Right cardiac atrium (tissue), 5 donors: Measurements from ENCODE around the gene TOX2. TPM values are rescaled to one million over a fixed set of nuclear protein-coding genes. Genes with fewer than 3 reads are reported as not detected.
A peak's percentile ranks its signal among the peaks of the same experiment; 100 is the strongest.

Experiments
- ATAC-seq, 2 donors: fragments of 200-7000 bp; cut with Tn5 transposase; one replicate each; pipeline versions ENCODE4 v1.8.0 to v1.9.1; 2020; ENCODE audit warnings: moderate library complexity in 2 of 2, mild to moderate bottlenecking in 1 of 2
- DNase-seq, 3 donors: peaks; one replicate each; pipeline ENCODE4 v3.0.0-alpha.2; 2020
- H3K27ac ChIP-seq: one replicate; pipeline ENCODE4 v1.5.1; 2013; ENCODE audit warnings: mild to moderate bottlenecking, low read length, control low read depth, moderate library complexity
- H3K27me3 ChIP-seq: one replicate; pipeline ENCODE4 v1.6.1; 2013; ENCODE audit not compliant: control insufficient read depth, insufficient read depth
- H3K4me1 ChIP-seq: one replicate; pipeline ENCODE4 v1.6.1; 2013; ENCODE audit warnings: low read length; ENCODE audit not compliant: control insufficient read depth, insufficient read depth
- H3K4me3 ChIP-seq: one replicate; pipeline ENCODE4 v1.5.1; 2013; ENCODE audit warnings: low read length, control low read depth
- H3K9me3 ChIP-seq: one replicate; pipeline ENCODE4 v1.6.1; 2013; ENCODE audit warnings: low read length; ENCODE audit not compliant: control insufficient read depth
- WGBS: extraction: QIAGEN DNeasy Blood & Tissue Kit; methylation state at CpG from one replicate; pipeline ENCODE4 v1.1.7; 2013; 5-methylcytosine and 5-hydroxymethylcytosine counted together
- intact Hi-C, 4 donors: fragments of 100-400 bp; cut with DNase I; formaldehyde crosslinking; loops; one replicate each; pipeline versions ENCODE4 v1.11.0 to v1.14.0; 2022 to 2023
- polyA plus RNA-seq: library from polyadenylated mRNA; stranded (reverse); fragments of 200-250 nt; gene quantifications from one replicate; pipeline ENCODE4 v1.2.3, GENCODE V29; 2013
- total RNA-seq, 4 donors: library from RNA; stranded (reverse); fragmentation: NEBNext Ultra II Directional; extraction: Animal tissue kit (Norgen Biotek cat#: 25700); gene quantifications; one replicate each; pipeline ENCODE4 v1.2.1, GENCODE V29; 2021
- donor health status: healthy with polysubstance abuse.
- donor health status: DM: no; HTN: yes; CAD: no.
- donor health status: DM: no; HTN: no; CAD: no.
- donor health status: DM: no; HTN: yes; CAD: no; lungs with severe emphysema.
- donor health status: DM: yes; HTN: yes; CAD: no.

Gene TOX2
- total and polyA plus RNA-seq, 5 donors = 0.99 to 3.0 (median 1.5) TPM

DNA sequence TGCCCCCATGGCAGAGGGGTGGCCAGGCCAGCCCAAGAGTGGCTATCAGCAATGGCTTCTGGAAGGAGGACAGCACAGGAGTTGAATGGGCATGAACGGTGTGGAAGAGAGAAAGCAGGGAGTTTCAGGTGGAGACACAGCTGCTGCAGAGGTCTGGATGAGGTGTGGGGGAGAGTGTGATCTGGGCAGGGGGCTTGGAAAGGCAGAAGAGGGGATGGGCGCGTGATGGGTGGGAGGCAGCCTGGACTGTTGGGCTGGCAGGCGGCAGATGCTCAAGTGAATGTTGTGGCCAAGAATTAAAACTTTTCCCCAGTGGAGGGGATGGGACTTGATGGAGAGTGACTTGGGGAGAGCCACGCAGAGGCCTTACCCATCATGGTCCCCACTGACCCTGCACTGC is 46.5 kb downstream of the TOX2 start:
- WGBS = 96% methylated on average over 5 of the region's 5 CpGs
- Histone ChIP-seq H3K4me1 (peaks cover 9% of the 10 kb centered on the region), H3K27ac (no peak overlapping the region), H3K9me3 (no peaks in the 10 kb centered on the region), H3K27me3 (no peaks in the 10 kb centered on the region), H3K4me3 (no peak overlapping the region)
- intact Hi-C loops = no loop called here
- DNase-seq (no peak), ATAC-seq (no peak)

DNA sequence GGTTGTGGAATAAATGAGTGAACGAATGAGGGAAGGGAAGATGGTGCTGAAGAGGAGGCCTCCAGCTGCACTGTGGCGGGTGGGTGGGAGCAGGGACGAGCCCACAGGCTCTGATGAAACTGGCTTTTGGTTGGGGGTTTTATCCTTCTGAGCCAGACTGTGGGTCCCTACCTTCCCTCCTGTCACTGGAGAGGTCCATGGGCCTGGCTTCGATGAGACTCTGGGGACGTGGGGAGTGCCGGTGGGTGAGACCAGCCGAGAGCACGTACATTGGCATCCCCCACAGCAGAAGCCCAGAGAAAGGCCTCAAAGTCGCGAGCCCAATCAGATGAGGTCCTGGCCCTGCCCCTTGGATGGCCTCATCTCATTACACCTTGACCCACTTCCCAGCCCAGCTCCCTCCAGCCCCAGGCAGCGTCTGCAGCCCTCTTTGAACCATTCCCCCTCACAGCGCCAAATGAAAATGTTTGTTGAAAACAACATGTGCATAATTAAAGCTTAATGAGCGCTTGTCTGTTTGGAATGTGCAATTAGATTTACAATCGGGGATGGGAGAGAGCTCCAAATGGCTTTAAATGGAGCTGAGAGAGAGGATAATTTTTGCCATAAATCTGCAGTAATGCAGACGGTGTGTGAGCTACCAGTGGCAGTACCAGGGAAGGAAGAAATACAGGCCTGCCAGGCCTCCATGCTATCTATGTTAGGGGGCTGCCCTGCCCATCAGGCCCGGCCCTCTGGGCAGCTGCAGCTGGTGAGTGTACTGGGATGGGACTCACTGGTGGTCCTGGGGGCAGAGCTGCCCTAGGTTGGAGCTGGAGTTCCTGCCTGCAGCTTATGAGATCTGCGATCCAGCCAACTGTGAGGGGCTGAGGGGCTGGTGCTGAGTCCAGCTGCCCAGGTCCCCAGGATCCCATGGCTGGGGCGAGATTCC is 47.2 kb downstream of the TOX2 start:
- 83% methylated on average over 18 of the region's 18 CpGs for WGBS
- no peaks in the 10 kb centered on the region for H3K27me3 ChIP-seq

DNA sequence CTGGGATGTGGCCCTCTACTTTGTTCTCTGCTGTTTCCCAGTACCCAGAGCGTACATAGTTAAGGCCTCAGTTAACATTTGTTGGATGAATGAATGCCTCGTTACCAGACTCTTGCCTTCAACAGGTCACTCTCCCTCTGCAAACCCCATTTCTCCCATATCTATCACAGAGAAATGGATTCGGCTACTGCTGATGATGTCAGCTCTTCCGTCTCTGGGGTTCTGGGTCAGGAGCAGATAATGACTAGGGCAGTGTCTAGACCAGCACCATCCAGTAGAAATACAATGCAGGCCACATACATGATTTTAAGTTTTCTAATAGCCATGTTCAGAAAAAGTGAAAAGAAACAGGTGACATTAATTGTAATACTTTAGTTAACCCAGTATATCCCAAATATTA is 47.9 kb downstream of the TOX2 start:
- intact Hi-C loops = no loop called here
- DNase-seq (no peak), ATAC-seq (no peak)
- H3K27ac ChIP-seq = no peak overlapping the region
- H3K4me3 ChIP-seq = no peak overlapping the region
- peaks cover 9% of the 10 kb centered on the region for H3K4me1 ChIP-seq
- no peaks in the 10 kb centered on the region for H3K27me3 ChIP-seq
- H3K9me3 ChIP-seq = no peaks in the 10 kb centered on the region
- WGBS = 85% methylated on average over 4 of the region's 4 CpGs

More for the DNA sequence above, 47.2 kb downstream of the TOX2 start:
- no peaks in the 10 kb centered on the region for H3K9me3 ChIP-seq
- peaks cover 9% of the 10 kb centered on the region for H3K4me1 ChIP-seq
- intact Hi-C loops = no loop called here
- H3K4me3 ChIP-seq = no peak overlapping the region
- ATAC-seq = no peak
- no peak for DNase-seq
- no peak overlapping the region for H3K27ac ChIP-seq

DNA sequence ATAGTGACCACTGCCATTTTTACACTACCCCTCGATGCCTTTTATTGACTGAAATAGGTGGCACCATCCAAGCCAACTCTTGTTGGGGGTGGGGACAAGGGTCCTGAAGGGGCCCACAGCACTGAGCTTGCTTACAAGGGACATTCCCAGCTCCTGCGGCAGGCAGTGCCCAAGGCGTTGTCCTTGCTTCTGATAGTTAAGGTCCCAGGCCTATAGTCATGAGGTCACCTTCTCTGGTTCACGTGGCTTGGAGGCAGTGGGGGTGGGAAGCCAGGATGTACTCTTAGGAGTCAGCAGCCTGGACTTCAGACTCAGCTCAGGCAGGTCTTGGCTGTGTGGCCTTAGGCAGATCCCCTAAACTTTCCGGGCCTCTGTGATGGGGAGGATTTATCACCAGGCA is 48.6 kb downstream of the TOX2 start:
- H3K9me3 ChIP-seq = no peaks in the 10 kb centered on the region
- intact Hi-C loops = no loop called here
- 84% methylated on average over 5 of the region's 5 CpGs for WGBS

DNA sequence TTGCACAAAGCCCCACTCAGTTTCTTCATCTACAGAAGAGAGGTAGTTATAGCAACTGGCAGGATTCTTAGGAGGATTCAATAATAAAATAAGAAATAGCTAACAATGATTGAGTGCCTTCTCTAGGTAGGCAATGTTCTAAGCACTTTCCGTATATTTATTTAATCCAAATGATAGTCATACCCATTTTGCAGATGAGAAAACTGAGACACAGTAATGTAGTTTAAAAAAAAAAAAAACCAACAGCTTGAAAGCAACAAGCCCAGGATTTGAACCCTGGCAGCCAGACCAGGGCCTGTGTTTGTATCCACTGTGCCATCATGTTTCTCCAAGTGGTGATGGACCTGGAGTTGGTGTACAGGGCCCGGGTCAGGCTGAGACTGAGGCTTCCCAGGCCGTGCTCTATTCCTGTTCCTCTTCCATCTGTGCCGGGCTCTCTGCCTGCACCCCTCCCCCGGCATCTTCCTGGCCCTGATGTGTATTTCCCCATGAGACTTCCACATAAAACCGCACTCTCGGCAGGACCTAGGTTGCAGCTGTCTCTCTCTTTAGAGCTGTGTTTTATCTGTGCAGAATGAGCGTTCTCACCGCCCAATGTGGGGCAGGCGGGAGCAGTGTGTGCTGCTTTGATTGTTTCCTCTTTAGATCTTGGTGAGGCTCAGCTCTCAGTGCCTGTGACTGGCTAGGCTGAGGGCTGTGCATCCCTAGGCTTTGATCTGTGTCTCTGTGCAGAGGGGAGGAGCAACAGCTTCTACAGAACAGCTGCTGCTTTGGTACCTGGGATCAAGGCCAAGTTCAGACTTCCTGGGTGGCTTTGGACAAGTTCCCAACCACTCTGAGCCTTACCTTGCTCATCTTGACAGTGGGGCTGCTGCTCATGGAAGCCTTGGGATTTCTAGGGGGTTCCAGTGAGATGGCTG is 49.5 kb downstream of the TOX2 start:
- peak; percentile 20 to 76 (median 69) for DNase-seq
- no peak overlapping the region for H3K4me3 ChIP-seq
- WGBS = 30% methylated on average over 10 of the region's 10 CpGs
- H3K4me1 ChIP-seq = peaks cover under 1% of the 10 kb centered on the region
- H3K9me3 ChIP-seq = no peaks in the 10 kb centered on the region
- intact Hi-C loops = no loop called here
- no peak overlapping the region for H3K27ac ChIP-seq
- no peaks in the 10 kb centered on the region for H3K27me3 ChIP-seq
- ATAC-seq = peak; percentile 44 to 62

More for the DNA sequence above, 48.6 kb downstream of the TOX2 start:
- Histone ChIP-seq H3K4me3 (no peak overlapping the region), H3K4me1 (peaks cover 9% of the 10 kb centered on the region), H3K27me3 (no peaks in the 10 kb centered on the region), H3K27ac (no peak overlapping the region)
- no peak for ATAC-seq
- DNase-seq = no peak

DNA sequence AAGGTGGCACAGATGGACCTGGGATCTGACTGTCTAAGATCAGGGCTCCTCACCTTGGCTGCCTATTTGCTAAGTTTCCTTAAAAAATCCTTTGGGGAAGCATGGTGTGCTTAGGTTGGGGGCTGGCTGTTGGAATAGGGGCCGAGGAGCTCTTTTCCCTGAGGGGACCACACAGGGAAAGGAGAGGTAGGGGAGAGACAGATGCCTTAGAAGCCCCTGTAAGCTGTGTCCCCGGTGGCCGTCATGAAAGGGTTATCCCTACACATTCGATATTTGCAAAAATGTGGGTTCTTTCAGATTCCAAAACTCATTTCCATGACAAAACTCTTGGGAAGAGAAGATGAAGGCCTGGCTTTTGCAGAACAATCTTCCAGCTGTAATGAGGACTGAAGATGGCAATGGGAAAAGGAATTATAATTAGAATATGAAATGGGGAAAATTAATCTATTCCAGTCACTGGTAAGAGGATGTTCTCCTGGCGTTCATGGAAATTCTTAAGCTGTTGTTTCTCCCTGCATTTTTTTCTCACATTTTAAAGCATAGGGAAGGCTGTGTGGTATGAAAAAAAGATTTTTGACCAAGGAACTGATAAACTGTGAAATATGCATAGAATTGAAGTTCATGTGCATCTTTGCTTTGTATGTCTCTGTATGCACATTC is 53.8 kb downstream of the TOX2 start:
- no peak for DNase-seq
- WGBS = 47% methylated on average over 5 of the region's 5 CpGs
- Histone ChIP-seq H3K27me3 (no peaks in the 10 kb centered on the region), H3K4me1 (no peaks in the 10 kb centered on the region), H3K9me3 (no peaks in the 10 kb centered on the region), H3K27ac (no peak overlapping the region), H3K4me3 (no peak overlapping the region)
- no peak for ATAC-seq
- intact Hi-C loops = no loop called here

DNA sequence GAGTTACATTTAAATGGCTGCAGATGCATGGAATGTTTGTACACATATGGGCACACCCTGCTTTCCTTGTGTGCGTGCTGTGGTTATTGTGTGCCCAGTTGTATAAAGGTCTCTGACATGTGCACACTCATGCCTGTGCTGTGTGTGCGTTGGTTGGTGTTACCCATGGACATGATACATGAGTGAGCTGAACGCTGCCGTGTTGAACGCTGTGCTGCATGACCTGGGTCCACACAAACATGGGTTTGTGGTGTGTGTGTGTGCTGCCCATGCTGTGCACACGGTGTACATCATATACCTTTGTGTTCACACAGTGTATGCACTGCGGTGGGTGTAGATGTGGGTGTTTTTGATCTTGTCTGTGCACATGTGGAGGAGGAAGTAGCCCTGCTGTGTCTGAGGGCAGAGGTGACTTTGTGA is 54.4 kb downstream of the TOX2 start:
- H3K9me3 ChIP-seq = no peaks in the 10 kb centered on the region
- ATAC-seq (no peak), DNase-seq (no peak)
- no peak overlapping the region for H3K27ac ChIP-seq
- no peaks in the 10 kb centered on the region for H3K27me3 ChIP-seq
- intact Hi-C loops = no loop called here
- H3K4me3 ChIP-seq = no peak overlapping the region
- WGBS = 84% methylated on average over 7 of the region's 7 CpGs
- H3K4me1 ChIP-seq = no peaks in the 10 kb centered on the region

GRCh38 chr20:43969501-43970182 is 55.0 kb downstream of the TOX2 start:
- DNase-seq = no peak
- Histone ChIP-seq H3K4me3 (no peak overlapping the region), H3K27me3 (no peaks in the 10 kb centered on the region), H3K9me3 (no peaks in the 10 kb centered on the region), H3K4me1 (no peaks in the 10 kb centered on the region), H3K27ac (no peak overlapping the region)
- intact Hi-C loops = no loop called here
- no peak for ATAC-seq
- WGBS = 76% methylated on average over 8 of the region's 8 CpGs

DNA sequence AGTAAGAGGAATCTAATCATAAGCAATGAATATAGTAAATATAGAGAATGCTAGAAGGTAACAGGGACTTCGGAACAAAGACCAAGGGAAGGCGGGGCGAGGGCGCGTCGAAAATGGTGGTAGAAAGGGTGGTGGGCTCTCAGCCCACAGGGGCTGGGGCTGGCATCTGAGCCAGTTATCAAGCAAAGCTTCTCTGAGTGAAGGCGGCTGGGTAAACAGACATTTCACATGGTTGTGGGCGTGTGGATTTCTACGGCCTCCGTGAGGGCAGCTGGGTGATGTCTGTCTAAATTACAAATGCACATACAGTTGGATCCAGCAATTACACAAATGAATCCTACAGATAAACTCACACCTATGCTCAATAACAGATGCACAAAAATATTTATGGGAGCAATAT is 56.6 kb downstream of the TOX2 start:
- H3K9me3 ChIP-seq = no peaks in the 10 kb centered on the region
- no peak overlapping the region for H3K27ac ChIP-seq
- 92% methylated on average over 10 of the region's 10 CpGs for WGBS
- H3K4me3 ChIP-seq = no peak overlapping the region
- H3K4me1 ChIP-seq = no peaks in the 10 kb centered on the region
- intact Hi-C loops = no loop called here
- no peak for DNase-seq
- no peaks in the 10 kb centered on the region for H3K27me3 ChIP-seq
- ATAC-seq = no peak

GRCh38 chr20:43972051-43972450 is 57.4 kb downstream of the TOX2 start:
- Histone ChIP-seq H3K4me1 (no peaks in the 10 kb centered on the region), H3K27ac (no peak overlapping the region), H3K4me3 (no peak overlapping the region), H3K9me3 (no peaks in the 10 kb centered on the region), H3K27me3 (no peaks in the 10 kb centered on the region)
- intact Hi-C loops = no loop called here
- DNase-seq (no peak), ATAC-seq (no peak)
- 88% methylated on average over 2 of the region's 2 CpGs for WGBS
